ENCODE measurements around the gene PCDHGA1.

- TF ChIP-seq YY1 (IDR thresholded peaks at IDR 0.05; ENCODE audit: insufficient read depth, insufficient read length), result no peak
- TF ChIP-seq SUZ12 (IDR thresholded peaks at IDR 0.05; ENCODE audit: extremely low read depth, insufficient read depth, insufficient read length), result no peak
Measured at GRCh38 chr5:141354900-141355469, 24.7 kb downstream of the PCDHGA1 start, which contains the start of gene PCDHGA4.
